IMR-90 (cell line): Measurements from ENCODE around the gene AK6. TPM values are rescaled to one million over a fixed set of nuclear protein-coding genes. Genes with fewer than 3 reads are reported as not detected.

ENCODE experiments used
- ATAC-seq: fragments of 200-7000 bp; cut with Tn5 transposase; 2 replicates; pipeline ENCODE4 v1.9.1; 2020; ENCODE audit warnings: low read depth, mild to moderate bottlenecking, moderate library complexity
- BruUV-seq: library from RNA; stranded (reverse); fragments of 400-500 nt; replicated peaks from 2 replicates; lab custom pipeline; 2021; lab: Mats Ljungman, UMichigan
- CTCF ChIA-PET: fragments of 300-600 bp; formaldehyde crosslinking; extraction: SDS; loops from one replicate; lab custom pipeline; 2021; ENCODE audit warnings: antibody characterized with exemption; lab: Yijun Ruan, JAX
- POLR2A ChIA-PET: fragments of 300-600 bp; sonication (Branson Sonifier 250); formaldehyde crosslinking; loops from one replicate; lab custom pipeline; 2022; ENCODE audit warnings: antibody characterized with exemption; ENCODE audit not compliant: unreplicated experiment; lab: Charles Lee
- DNase-seq: peaks from one replicate; pipeline ENCODE4 v3.0.0; 2013
- H2AFZ ChIP-seq: replicated peaks from 2 replicates; pipeline ENCODE3; 2013; ENCODE audit warnings: low read length, mild to moderate bottlenecking; ENCODE audit not compliant: poor library complexity
- H2AK5ac ChIP-seq: 2 replicates; pipeline ENCODE4 v1.6.1; 2013; ENCODE audit warnings: low read depth, low read length, inconsistent platforms
- H2AK9ac ChIP-seq: replicated peaks from 2 replicates; pipeline ENCODE3; 2013; ENCODE audit warnings: mild to moderate bottlenecking, low read depth, low read length, moderate library complexity; ENCODE audit not compliant: poor library complexity
- H2BK120ac ChIP-seq: 2 replicates; pipeline ENCODE4 v1.6.1; 2013; ENCODE audit warnings: low read depth, low read length, inconsistent platforms
- H2BK15ac ChIP-seq: 3 replicates; pipeline ENCODE4 v1.6.1; 2013; ENCODE audit warnings: low read depth, low read length, inconsistent platforms
- H2BK20ac ChIP-seq: 2 replicates; pipeline ENCODE4 v1.6.1; 2013; ENCODE audit warnings: low read depth, mild to moderate bottlenecking, inconsistent platforms, low read length, moderate library complexity
- H2BK5ac ChIP-seq: 2 replicates; pipeline ENCODE4 v1.6.1; 2013; ENCODE audit warnings: mild to moderate bottlenecking, low read depth, low read length, inconsistent platforms; ENCODE audit not compliant: poor library complexity, severe bottlenecking
- H3K14ac ChIP-seq: replicated peaks from 2 replicates; pipeline ENCODE4 v1.6.1; 2013; ENCODE audit warnings: low read depth, low read length, inconsistent platforms
- H3K18ac ChIP-seq: 2 replicates; pipeline ENCODE4 v1.6.1; 2013; ENCODE audit warnings: low read depth, low read length, control low read depth
- H3K23ac ChIP-seq: 2 replicates; pipeline ENCODE4 v1.6.1; 2013; ENCODE audit warnings: low read depth, low read length, inconsistent platforms
- H3K27ac ChIP-seq: 2 replicates; pipeline ENCODE4 v1.5.1; 2013; ENCODE audit warnings: mild to moderate bottlenecking, control low read depth, low read length; ENCODE audit not compliant: insufficient read depth
- H3K27me3 ChIP-seq: 2 replicates; pipeline ENCODE4 v1.6.1; 2013; ENCODE audit warnings: low read length; ENCODE audit not compliant: control insufficient read depth, insufficient read depth
- H3K36me3 ChIP-seq: 2 replicates; pipeline ENCODE4 v1.6.1; 2013; ENCODE audit warnings: low read length, mixed read lengths; ENCODE audit not compliant: control insufficient read depth, insufficient read depth
- H3K4ac ChIP-seq: 2 replicates; pipeline ENCODE4 v1.6.1; 2013; ENCODE audit warnings: low read depth, low read length, inconsistent platforms
- H3K4me1 ChIP-seq: 2 replicates; pipeline ENCODE4 v1.6.1; 2013; ENCODE audit warnings: low read length, mixed read lengths; ENCODE audit not compliant: control insufficient read depth, insufficient read depth
- H3K4me2 ChIP-seq: 2 replicates; pipeline ENCODE4 v1.6.1; 2013; ENCODE audit warnings: low read depth, mild to moderate bottlenecking, control low read depth, low read length, moderate library complexity
- H3K4me3 ChIP-seq: 2 replicates; pipeline ENCODE4 v1.5.1; 2013; ENCODE audit warnings: low read depth, mild to moderate bottlenecking, control low read depth, low read length, moderate library complexity; ENCODE audit not compliant: insufficient read depth
- H3K56ac ChIP-seq: 2 replicates; pipeline ENCODE4 v1.6.1; 2013; ENCODE audit warnings: low read length, inconsistent platforms; ENCODE audit not compliant: insufficient read depth; ENCODE audit errors: extremely low read depth
- H3K79me1 ChIP-seq, 2 experiments: 2 replicates each; pipeline ENCODE4 v1.6.1; 2013; ENCODE audit warnings: low read length in 2 of 2, inconsistent platforms in 1 of 2, low read depth in 1 of 2
- H3K9ac ChIP-seq: 2 replicates; pipeline ENCODE4 v1.6.1; 2013; ENCODE audit warnings: low read depth, low read length, control low read depth
- H3K9me1 ChIP-seq: 2 replicates; pipeline ENCODE4 v1.6.1; 2013; ENCODE audit warnings: low read length, inconsistent platforms; ENCODE audit not compliant: insufficient read depth
- H3K9me3 ChIP-seq: 2 replicates; pipeline ENCODE4 v1.6.1; 2013; ENCODE audit warnings: low read length; ENCODE audit not compliant: control insufficient read depth, insufficient read depth
- H4K20me1 ChIP-seq: 2 replicates; pipeline ENCODE4 v1.6.1; 2013; ENCODE audit warnings: low read length, inconsistent platforms; ENCODE audit not compliant: insufficient read depth
- H4K5ac ChIP-seq: 2 replicates; pipeline ENCODE4 v1.6.1; 2013; ENCODE audit warnings: mild to moderate bottlenecking, low read depth, low read length, control low read depth
- H4K8ac ChIP-seq, 2 experiments: 2 replicates each; pipeline ENCODE4 v1.6.1; 2013; ENCODE audit warnings: low read depth in 2 of 2, low read length in 2 of 2, control low read depth in 1 of 2, inconsistent platforms in 1 of 2
- H4K91ac ChIP-seq: 2 replicates; pipeline ENCODE4 v1.6.1; 2013; ENCODE audit warnings: low read depth, low read length, inconsistent platforms; ENCODE audit not compliant: insufficient read depth
- BHLHE40 ChIP-seq: fragments of 150-350 bp; IDR thresholded peaks from 2 replicates; pipeline ENCODE4 v1.6.1; 2016; ENCODE audit warnings: mild to moderate bottlenecking, low read depth, low read length
- CEBPB ChIP-seq: IDR thresholded peaks from 2 replicates; pipeline ENCODE4 v1.6.1; 2012; ENCODE audit warnings: low read depth, low read length, improper control_type of control experiment
- WGBS, 2 experiments: methylation state at CpG; one replicate each; pipeline versions ENCODE4 v1.1.5 to v1.1.7; 2013; ENCODE audit warnings: missing lambda C conversion rate in 2 of 2; ENCODE audit not compliant: insufficient read length in 1 of 2; ENCODE audit errors: extremely low coverage in 2 of 2; 5-methylcytosine and 5-hydroxymethylcytosine counted together
- dilution Hi-C: fragments of 300-500 bp; cut with HindIII; formaldehyde crosslinking; loops from one replicate; pipeline ENCODE4 v1.14.3; 2018; ENCODE audit warnings: low sequenced_read_pairs; ENCODE audit not compliant: unreplicated experiment
- in situ Hi-C: fragments of 300-500 bp; cut with MboI; formaldehyde crosslinking; loops from 3 replicates; pipeline ENCODE4 v1.14.3; 2019; ENCODE audit warnings: low sequenced_read_pairs, inconsistent platforms, mixed read lengths
- intact Hi-C: fragments of 100-400 bp; cut with micrococcal nuclease; formaldehyde crosslinking; loops from 2 replicates; pipeline ENCODE4 v1.10.0; 2022
- polyA plus RNA-seq, 3 experiments: library from polyadenylated mRNA; depleted of rRNA; stranded (reverse); fragments of >200 nt; gene quantifications; 2 replicates each; pipeline ENCODE4 v1.2.3, GENCODE V29; 2012; ENCODE audit warnings: low replicate concordance in 1 of 3
- total RNA-seq: library from RNA; depleted of rRNA; stranded (reverse); fragments of >200 nt; gene quantifications from 2 replicates; pipeline ENCODE4 v1.2.3, GENCODE V29; 2012

AK6 gene
- total and polyA plus RNA-seq, 2 of the 4 experiments (the other 2 are of a cell fraction) = 14.7 to 34.4 TPM

GRCh38 chr5:69313428-69313827, 55.9 kb downstream of the AK6 start:
- DNase-seq (no peak), ATAC-seq (no peak)
- Histone ChIP-seq H4K5ac (no peak overlapping the region), H3K4me1 (no peaks in the 10 kb centered on the region), H2AK9ac (no peak overlapping the region), H3K79me1 (no peaks in the 10 kb centered on the region), H3K14ac (no peak overlapping the region), H4K20me1 (no peaks in the 10 kb centered on the region), H2BK15ac (no peak overlapping the region), H3K18ac (no peak overlapping the region), H4K91ac (no peak overlapping the region), H4K8ac (no peak overlapping the region), H3K56ac (no peak overlapping the region), H2BK120ac (no peak overlapping the region), H3K4ac (no peak overlapping the region), H3K9me3 (no peaks in the 10 kb centered on the region), H3K4me2 (no peak overlapping the region), H2BK20ac (no peak overlapping the region), H3K36me3 (no peaks in the 10 kb centered on the region), H3K27me3 (no peaks in the 10 kb centered on the region), H3K27ac (no peak overlapping the region), H3K9ac (no peak overlapping the region), H3K9me1 (no peaks in the 10 kb centered on the region), H2AFZ (no peak overlapping the region), H2AK5ac (no peak overlapping the region), H2BK5ac (no peak overlapping the region), H3K23ac (no peak overlapping the region), H3K4me3 (no peak overlapping the region)
- intact Hi-C loops = no loop called here
- ChIA-PET POLR2A (no interaction called here), CTCF (no interaction called here)
- dilution Hi-C loops = no loop called here
- in situ Hi-C loops = no loop called here
- BruUV-seq = no TSS peak
- TF ChIP-seq BHLHE40 (no peak), CEBPB (peak; percentile 48; the same call in 1 of the 2 replicates)
- WGBS, 2 experiments = 57% methylated on average over 1 of the region's 9 CpGs; no CpG with 5 or more reads in 1 of the 2 experiments
